OCI-M1 (cell line): ENCODE results near the gene PCDHA10.
A peak's percentile ranks its signal among the peaks of the same experiment; 100 is the strongest.
"Not testable (repeated sequence)": the region's sequence is repeated elsewhere in the genome, so short reads cannot be mapped to it uniquely, and the experiment has no call there.

Experiments used
- DNase-seq: peaks from one replicate; lab custom pipeline; 2025; lab: John Stamatoyannopoulos, UW

Gene PCDHA10, protein sequence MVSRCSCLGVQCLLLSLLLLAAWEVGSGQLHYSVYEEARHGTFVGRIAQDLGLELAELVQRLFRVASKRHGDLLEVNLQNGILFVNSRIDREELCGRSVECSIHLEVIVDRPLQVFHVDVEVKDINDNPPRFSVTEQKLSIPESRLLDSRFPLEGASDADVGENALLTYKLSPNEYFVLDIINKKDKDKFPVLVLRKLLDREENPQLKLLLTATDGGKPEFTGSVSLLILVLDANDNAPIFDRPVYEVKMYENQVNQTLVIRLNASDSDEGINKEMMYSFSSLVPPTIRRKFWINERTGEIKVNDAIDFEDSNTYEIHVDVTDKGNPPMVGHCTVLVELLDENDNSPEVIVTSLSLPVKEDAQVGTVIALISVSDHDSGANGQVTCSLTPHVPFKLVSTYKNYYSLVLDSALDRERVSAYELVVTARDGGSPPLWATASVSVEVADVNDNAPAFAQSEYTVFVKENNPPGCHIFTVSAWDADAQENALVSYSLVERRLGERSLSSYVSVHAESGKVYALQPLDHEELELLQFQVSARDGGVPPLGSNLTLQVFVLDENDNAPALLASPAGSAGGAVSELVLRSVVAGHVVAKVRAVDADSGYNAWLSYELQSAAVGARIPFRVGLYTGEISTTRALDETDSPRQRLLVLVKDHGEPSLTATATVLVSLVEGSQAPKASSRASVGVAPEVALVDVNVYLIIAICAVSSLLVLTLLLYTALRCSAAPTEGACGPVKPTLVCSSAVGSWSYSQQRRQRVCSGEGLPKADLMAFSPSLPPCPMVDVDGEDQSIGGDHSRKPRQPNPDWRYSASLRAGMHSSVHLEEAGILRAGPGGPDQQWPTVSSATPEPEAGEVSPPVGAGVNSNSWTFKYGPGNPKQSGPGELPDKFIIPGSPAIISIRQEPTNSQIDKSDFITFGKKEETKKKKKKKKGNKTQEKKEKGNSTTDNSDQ

DNA sequence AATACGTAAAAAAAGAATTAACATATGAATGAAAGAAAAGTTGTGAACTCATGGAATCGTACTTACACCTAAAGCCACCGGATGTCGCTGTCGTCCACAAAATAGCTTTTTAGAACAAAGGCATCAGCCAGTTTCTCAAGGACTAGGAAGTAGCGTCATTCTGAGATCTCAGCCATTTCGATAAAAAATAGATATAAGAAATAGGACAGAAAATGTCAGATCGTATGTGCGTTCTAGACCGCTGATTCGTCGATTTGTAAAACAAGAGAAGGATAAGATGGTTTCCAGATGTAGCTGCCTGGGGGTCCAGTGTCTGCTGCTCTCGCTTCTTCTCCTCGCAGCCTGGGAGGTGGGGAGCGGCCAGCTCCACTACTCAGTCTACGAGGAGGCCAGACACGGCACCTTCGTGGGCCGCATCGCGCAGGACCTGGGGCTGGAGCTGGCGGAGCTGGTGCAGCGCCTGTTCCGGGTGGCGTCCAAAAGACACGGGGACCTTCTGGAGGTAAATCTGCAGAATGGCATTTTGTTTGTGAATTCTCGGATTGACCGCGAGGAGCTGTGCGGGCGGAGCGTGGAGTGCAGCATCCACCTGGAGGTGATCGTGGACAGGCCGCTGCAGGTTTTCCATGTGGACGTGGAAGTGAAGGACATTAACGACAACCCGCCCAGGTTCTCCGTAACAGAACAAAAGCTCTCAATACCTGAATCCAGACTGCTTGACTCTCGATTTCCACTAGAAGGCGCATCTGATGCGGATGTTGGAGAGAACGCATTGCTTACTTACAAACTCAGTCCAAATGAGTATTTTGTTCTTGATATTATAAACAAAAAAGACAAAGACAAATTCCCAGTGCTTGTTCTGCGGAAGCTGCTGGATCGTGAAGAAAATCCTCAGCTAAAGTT is at the start of gene PCDHA10:
PCDHA10 (plus strand) TSS at position 126 of the 903 bp plus-strand sequence; CDS start at position 278, 152 bp downstream.
- peak; percentile 57 for DNase-seq

- DNase-seq = peak; percentile 8
Measured at GRCh38 chr5:140806834-140807775, 48.6 kb upstream of the PCDHA10 start, which contains the start of gene PCDHA4. TSS of gene PCDHA4 (plus strand) at chr5:140807068.

DNA sequence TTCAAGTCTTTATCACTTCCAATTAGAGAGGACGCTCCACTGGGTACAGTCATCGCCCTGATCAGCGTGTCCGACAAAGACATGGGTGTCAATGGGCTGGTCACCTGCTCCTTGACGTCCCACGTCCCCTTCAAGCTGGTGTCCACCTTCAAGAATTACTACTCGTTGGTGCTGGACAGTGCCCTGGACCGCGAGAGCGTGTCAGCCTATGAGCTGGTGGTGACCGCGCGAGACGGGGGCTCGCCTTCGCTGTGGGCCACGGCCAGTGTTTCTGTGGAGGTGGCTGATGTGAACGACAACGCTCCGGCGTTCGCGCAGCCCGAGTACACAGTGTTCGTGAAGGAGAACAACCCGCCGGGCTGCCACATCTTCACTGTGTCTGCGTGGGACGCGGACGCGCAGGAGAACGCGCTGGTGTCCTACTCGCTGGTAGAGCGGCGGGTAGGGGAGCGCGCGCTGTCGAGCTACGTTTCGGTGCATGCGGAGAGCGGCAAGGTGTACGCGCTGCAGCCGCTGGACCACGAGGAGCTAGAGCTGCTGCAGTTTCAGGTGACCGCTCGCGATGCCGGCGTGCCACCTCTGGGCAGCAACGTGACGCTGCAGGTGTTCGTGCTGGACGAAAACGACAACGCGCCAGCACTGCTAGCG is 47.3 kb upstream of the PCDHA10 start:
- DNase-seq = not testable (repeated sequence)

DNA sequence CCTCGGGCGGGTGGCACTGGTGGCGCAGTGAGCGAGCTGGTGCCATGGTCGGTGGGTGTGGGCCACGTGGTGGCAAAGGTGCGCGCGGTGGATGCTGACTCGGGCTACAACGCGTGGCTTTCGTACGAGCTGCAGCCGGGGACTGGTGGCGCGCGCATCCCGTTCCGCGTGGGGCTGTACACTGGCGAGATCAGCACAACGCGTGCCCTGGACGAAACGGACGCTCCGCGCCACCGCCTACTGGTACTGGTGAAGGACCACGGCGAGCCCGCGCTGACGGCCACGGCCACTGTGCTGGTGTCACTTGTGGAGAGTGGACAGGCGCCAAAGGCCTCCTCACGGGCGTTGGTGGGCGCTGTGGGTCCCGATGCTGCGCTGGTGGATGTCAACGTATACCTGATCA is 46.8 kb upstream of the PCDHA10 start:
- DNase-seq = no peak

DNA sequence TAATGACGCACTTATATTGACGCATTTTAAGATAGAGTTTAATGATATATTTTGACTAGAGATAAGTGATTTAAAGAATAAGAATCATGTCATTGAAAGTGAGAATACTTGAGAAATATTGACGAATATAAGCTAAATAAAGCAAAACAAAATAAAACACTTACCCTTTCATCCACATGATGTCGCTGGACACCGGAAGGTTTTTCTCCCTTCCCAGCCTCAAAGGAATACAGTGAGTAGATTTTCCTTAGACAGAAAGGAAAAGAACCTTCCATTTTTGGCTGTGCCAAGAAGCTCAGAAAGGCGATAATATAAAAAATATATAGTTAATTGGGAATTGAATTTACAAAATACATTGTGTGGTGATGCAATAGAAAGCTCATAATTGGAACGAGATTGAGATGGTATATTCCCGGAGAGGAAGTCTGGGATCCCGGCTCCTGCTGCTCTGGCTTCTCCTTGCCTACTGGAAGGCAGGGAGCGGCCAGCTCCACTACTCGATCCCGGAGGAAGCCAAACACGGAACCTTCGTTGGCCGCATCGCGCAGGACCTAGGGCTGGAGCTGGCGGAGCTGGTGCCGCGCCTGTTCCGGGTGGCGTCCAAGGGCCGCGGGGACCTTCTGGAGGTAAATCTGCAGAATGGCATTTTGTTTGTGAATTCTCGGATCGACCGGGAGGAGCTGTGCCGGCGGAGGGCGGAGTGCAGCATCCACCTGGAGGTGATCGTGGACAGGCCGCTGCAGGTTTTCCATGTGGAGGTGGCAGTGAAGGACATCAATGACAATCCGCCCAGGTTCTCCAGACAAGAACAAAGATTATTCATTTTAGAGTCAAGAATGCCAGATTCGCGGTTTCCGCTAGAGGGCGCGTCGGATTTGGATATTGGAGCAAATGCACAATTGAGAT is 34.1 kb upstream of the PCDHA10 start, which contains the start of gene PCDHA5:
PCDHA5 (plus strand) TSS at position 239 of the 906 bp plus-strand sequence.
- peak; percentile 17 for DNase-seq

- DNase-seq = no peak
Measured at GRCh38 chr5:140822281-140822629, 33.4 kb upstream of the PCDHA10 start.

DNA sequence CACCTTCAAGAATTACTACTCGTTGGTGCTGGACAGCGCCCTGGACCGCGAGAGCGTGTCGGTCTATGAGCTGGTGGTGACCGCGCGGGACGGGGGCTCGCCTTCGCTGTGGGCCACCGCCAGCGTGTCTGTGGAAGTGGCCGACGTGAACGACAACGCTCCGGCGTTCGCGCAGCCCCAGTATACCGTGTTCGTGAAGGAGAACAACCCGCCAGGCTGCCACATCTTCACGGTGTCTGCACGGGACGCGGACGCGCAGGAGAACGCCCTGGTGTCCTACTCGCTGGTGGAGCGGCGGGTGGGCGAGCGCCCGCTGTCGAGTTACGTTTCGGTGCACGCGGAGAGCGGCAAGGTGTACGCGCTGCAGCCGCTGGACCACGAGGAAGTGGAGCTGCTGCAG is 32.7 kb upstream of the PCDHA10 start:
- DNase-seq = not testable (repeated sequence)

- DNase-seq = no peak
Measured at GRCh38 chr5:140823475-140823874, 32.2 kb upstream of the PCDHA10 start.

DNA sequence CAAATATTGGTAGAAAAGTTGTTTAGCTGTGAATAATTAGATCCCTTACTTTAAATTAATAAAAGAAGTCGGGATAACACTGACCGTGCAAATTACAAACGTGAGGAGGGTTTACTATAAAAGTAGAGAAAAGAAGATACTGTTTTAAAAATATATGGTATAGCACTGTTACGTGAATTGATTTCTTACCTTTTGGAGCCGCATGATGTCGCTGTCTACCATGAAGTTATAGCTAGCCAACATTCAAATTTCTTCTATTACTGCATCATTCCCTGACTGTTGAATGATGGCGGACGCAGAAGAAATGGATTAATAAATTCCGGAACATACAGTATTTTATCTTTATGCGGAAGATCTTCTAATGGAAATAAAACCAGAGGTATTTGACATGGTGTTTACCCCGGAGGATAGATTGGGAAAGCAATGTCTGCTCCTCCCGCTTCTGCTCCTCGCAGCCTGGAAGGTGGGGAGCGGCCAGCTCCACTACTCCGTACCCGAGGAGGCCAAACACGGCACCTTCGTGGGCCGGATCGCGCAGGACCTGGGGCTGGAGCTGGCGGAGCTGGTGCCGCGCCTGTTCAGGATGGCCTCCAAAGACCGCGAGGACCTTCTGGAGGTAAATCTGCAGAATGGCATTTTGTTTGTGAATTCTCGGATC is 27.9 kb upstream of the PCDHA10 start, which contains the start of gene PCDHA6:
PCDHA6 (plus strand) TSS at position 257 of the 658 bp plus-strand sequence; CDS start at position 389, 132 bp downstream.
- DNase-seq = no peak

DNA sequence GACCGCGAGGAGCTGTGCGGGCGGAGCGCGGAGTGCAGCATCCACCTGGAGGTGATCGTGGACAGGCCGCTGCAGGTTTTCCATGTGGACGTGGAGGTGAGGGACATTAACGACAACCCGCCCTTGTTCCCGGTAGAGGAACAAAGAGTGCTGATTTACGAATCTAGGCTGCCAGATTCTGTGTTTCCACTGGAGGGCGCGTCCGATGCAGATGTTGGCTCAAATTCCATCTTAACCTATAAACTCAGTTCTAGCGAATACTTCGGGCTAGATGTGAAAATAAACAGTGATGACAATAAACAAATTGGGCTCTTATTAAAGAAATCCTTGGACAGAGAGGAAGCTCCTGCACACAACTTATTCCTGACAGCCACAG is 27.3 kb upstream of the PCDHA10 start:
- no peak for DNase-seq

GRCh38 chr5:140829511-140830501 is 25.9 kb upstream of the PCDHA10 start:
- not testable (repeated sequence) for DNase-seq

DNA sequence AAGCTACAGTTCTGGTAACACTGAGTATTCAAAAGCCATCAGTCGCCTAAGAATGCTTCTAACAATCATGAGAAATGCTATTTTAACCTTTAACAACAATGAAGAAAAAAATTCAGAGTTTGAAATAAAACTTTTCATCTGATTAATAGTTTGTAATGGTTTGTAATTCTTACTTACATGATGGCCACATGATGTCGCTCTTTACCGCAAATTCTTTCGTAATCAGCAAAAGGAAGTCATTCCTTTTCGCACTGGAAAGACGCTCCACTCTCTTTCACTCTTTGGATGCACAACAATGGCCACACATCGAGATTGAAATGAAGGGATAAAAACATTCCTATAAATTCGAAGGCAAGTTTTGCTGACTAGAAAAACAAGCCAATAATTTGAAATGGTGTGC is 21.7 kb upstream of the PCDHA10 start, which contains the start of gene PCDHA7:
PCDHA7 (plus strand) TSS at position 277 of the 400 bp plus-strand sequence; CDS start at position 392, 115 bp downstream.
- DNase-seq = peak; percentile 2

- DNase-seq = not testable (repeated sequence)
Measured at GRCh38 chr5:140834439-140835008, 21.2 kb upstream of the PCDHA10 start.

DNA sequence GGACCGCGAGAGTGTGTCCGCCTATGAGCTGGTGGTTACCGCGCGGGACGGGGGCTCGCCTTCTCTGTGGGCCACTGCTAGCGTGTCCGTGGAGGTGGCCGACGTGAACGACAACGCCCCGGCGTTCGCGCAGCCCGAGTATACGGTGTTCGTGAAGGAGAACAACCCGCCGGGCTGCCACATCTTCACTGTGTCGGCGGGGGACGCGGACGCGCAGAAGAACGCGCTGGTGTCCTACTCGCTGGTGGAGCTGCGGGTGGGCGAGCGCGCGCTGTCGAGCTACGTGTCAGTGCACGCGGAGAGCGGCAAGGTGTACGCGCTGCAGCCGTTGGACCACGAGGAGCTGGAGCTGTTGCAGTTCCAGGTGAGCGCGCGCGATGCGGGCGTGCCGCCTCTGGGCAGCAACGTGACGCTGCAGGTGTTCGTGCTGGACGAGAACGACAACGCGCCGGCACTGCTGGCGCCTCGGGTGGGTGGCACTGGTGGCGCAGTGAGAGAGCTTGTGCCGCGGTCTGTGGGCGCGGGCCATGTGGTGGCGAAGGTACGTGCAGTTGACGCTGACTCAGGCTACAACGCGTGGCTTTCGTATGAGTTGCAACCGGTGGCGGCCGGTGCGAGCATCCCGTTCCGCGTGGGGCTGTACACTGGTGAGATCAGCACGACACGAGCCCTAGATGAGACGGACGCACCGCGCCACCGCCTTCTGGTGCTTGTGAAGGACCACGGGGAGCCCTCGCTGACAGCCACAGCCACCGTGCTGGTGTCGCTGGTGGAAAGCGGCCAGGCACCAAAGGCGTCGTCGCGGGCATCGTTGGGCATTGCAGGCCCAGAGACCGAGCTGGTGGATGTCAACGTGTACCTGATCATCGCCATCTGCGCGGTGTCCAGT is 19.8 kb upstream of the PCDHA10 start:
- DNase-seq = no peak
